ENCODE measurements around the gene LRFN2. TPM values are rescaled to one million over a fixed set of nuclear protein-coding genes. Genes with fewer than 3 reads are reported as not detected.

LRFN2 gene
- polyA plus RNA-seq, 1 donor, result 0.11 TPM

DNA sequence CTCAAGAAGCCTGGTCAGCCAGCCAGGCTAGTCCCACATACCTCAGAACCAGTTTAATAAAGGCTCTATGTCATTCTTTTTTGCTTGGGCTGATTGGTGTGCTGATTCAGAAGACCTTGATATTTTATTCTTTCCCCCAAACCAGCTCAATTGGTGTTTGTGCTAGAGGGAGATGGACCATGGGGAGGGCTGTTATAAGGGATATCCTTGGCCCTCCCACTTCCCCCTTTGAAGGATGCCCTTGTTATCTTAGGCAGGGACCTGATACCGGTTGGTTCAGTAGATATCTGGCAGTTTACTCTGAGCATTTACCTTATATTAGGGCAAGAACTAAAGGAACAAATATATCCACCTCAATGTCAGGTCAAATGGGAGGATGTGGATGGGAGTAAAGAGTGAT, 207.4 kb downstream of the LRFN2 start:
- DNase-seq (ENCODE audit: low read depth), result no peak

DNA sequence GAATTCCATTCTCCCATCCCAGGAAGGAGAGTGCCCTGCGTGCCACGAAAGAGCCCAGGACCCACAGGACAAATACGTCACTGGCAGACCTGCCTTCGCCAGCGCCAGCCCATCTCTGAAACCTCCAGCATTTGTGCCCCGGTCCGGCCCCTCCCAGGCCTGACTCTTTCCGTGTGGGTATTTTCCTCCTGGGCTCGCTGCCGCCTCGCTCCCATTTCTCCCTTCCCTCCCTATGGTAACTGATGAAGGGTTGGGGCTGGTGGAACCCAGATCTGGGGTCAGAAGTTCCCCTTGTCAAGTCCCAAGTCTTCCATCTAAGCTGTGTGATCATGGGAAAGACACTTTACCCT, 208.5 kb downstream of the LRFN2 start:
- DNase-seq (ENCODE audit: low read depth), result no peak

DNA sequence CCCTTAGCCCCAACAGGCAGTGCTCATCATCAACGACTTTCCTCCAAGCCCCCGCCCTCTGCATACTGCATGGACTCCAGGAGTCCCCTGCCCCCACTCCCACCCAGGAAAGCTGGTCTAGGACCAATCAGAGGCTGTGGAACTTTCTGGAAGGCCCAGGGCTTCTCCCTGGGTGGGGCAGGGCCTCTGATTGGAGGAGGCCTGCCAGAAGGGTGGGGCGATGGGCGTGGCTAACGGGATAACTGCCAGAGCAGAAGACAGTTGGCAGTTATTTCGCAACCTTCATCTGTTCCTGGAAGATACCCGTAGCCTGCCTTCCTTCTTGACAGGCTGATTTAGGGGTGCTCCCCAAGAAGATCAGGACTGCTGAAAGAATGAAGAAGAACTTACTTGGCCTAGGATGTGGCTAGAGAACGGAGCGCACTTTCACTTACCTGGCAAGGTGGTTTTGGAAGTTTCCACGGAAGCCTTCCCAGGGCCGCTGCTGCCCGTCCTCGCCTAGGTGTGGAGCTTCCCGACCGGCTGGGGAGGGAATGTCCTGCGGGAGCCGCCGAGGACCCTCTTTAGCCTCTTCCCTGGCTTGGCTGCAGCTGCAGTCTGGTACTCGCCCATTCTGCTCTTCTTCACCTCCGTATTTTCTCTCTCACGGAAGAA, 209.0 kb downstream of the LRFN2 start:
- no peak for DNase-seq (ENCODE audit: low read depth)

DNA sequence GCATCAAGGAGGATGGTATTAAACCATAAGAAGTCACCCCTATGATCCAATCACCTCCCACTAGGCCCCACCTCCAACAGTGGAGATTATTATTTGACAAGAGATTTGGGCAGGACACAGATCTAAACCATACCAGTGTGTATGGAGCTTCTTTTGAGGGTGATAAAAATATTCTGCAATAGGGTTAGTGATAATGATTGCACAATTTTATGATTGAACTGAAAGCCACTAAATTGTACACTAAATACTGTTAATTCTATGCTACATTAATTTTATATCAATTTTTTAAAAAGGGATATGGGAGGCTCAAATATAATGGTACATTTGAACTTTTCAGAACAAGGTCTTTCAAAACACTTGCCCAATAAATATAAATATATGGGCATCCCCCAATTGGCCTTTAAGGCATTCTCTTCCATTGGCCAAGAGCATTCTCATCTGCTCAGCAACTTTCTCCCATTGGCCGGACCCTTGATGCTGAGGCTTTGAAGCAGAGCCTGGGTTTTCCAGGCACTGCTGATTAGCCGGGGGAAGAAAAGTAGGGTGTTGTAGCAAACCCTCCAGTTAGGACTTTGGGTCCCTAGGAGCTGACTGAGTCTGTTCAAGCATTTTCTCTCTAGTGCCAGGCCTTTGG, 209.9 kb downstream of the LRFN2 start:
- DNase-seq (ENCODE audit: low read depth), result no peak

DNA sequence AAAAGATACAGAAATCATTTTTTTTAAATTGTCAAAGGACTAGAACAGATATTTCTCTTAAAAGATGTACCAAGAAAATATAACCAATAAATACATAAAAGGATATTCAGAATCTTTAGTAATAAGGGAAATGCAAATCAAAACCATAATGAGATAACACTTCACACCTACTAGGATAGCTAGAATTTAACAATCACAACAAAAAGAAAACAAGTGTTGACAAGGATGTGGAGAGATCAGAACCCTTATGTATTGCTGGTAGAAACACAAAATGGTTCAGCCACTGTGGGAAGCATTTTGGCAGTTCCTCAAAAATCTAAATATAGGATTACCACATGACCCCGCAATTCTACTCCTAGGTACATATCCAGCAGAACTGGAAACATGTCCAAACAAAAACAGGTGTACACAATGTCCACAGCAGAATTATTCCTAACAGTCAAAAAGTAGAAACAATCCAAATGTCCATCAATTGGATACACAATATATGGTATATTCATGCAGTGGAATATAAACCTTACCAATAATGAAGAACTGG, 211.0 kb downstream of the LRFN2 start:
- no peak for DNase-seq (ENCODE audit: low read depth)

DNA sequence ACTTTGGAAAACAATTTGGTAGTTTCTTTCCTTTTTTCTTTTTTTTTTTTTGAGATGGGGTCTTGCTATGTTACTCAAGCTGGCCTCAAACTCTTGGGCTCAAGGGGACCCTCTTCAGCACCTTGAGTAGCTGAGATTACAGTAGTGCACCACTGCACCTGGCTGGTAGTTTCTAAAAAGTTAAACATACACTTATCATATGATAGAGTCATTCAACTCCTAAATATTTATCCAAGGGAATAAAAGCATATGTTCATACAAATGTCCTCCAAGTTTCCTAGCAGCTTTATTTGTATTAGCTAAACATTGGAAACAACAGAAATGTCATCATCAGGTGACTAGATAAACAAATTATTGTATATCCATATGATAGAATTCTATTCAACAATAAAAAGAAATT, 213.9 kb downstream of the LRFN2 start:
- DNase-seq (ENCODE audit: low read depth), result no peak

DNA sequence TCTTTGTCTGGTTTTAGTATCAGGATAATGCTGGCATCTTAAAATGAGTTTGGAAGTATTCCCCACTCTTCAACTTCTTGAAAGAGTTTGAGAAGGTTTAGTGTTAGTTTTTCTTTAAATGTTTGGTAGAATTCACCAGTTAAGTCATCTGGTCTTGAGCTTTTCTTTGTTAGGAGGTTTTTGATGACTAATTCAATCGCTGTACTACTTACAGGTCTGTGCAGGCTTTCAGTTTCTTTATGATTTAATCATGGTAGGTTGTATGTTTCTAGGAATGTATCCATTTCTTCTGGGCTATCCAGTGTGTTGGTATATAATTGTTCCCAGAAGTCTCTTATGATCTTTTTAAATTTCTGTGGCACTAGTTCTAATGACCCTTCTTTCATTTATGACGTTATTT, 215.5 kb downstream of the LRFN2 start:
- DNase-seq (ENCODE audit: low read depth), result no peak

DNA sequence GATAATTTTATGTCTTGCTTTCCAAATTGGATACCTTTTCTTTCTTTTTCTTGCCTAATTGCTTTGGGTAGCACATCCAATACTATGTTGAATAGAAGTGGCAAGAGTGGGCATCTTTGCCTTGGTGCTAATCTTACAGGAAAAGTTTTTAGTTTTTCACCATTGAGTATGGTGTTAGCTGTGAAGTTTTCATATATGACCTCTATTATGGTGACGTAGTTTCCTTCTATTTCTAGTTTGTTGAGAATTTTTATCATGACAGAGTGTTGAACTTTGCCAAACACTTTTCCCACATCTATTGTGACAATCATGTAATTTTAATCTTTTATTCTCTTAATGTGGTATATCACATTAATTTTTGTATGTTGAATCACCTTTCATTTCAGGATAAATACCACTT, 216.1 kb downstream of the LRFN2 start:
- DNase-seq (ENCODE audit: low read depth), result no peak

DNA sequence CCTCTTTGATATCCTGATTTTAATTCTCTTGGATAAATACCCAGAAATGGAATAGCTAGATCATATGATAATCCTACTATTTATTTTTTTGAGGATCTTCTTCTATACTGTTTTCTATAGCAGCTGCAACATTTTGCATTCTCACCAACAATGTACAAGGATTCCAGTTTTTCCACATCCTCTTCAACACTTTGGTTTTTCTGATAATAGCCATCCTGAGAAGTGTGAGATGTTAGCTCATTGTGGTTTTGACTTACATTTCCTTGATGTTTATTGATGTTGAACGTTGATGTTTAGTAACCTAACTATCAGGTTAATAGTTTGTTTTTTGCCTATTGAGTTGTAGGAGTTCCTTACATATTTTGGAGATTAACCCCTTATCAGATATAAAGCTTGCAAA, 217.3 kb downstream of the LRFN2 start:
- no peak for DNase-seq (ENCODE audit: low read depth)

DNA sequence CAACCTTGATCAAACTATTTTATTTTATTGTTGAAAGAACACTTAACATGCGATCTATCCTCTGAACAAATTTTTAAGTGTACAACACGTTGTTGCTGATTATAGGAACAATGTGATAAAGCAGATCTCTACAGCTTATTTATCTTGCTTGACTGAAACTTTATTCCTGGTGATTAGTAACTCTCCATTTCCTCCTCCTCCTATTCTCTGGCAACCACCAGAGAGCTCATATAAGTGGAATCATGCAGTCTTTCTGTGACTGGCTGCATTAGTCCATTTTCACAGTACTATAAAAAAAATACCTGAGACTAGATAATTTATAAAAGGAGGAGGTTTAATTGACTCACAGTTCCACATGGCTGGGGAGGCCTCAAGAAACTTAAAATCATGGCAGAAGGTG, 218.1 kb downstream of the LRFN2 start:
- no peak for DNase-seq (ENCODE audit: low read depth)

DNA sequence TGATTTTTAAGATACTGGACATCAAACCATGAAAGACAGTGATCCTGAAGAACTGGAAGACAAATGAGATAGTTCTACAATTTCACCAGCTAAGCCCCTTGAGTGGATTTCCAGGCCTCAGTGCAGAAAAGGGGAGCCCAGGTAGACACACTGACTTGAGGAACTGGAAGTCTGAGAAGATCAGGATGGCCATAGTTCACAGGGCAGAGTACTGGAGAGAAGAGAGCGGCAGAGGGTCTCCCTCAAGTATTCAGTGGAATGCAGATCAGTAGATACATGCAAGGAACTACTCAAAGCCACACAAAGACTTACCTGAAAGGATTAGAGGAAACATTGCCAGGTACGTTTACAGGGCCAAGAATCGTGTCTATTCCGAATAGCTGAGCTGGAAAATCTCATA, 224.3 kb downstream of the LRFN2 start:
- no peak for DNase-seq (ENCODE audit: low read depth)

DNA sequence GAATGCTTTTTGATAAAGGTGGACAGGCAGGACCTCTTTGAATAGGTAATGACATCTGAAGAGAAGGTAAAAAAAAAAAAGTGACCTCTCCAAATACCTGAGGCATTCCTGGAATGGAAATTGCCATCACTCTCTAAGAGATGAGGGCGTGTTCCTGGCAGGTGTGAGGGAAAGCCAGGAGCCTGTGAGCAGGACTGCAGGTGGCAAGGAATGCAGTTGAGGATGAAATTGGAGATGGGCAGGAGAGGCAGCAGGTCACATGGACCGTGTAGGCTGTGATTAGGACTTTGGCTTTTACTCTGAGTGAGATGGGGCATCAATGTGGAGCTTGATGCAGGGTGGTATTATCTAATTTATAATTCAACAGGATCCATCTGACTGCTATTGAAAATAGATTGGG, 227.4 kb downstream of the LRFN2 start:
- DNase-seq (ENCODE audit: low read depth), result no peak

DNA sequence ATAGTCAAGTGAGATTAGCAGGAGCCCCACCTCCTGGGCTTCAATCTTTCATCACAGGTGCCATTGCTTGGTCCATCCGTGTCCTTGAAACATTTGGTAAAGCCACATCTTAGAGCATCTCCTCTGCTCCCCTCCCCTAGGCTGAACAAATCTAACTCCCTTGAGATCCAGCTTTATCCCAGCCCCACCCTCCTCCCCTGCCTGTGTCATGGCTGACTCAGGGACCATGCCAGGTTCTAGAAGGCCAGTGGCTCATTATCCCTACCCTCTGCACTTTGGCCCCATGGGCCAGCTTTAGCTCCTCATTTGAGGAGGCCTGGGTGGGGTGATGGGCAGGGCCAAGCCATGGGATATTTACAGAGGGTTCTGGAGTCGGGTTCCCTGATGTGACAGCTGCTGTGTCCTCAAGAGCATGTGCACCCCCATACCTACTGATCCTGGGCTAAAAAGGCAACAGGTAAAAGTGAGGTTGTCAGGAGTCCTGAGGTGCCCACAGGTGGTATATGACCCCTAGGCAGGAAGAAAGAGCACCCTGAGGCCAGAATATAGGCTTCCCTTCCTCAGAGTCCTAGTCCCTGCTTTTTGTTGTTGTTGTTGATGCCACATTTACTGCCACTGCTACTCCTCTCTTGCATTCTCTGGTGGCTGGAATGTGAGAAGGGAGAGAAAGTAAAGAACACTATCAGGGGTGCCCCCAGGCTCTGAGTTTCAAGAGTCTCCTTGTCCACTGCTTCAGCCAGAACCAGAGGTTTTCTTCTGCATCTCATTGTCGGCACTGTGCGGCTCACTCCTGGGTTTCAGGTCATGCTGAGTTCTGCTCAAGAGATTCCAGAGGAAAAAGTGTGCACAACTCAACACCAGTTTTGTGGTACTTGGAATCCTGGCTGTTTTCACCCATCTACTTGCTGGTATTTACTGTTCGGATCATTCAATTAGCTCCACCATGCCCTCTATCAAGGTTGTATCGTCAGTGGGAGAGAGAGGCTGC, 228.4 kb downstream of the LRFN2 start:
- no peak for DNase-seq (ENCODE audit: low read depth)

DNA sequence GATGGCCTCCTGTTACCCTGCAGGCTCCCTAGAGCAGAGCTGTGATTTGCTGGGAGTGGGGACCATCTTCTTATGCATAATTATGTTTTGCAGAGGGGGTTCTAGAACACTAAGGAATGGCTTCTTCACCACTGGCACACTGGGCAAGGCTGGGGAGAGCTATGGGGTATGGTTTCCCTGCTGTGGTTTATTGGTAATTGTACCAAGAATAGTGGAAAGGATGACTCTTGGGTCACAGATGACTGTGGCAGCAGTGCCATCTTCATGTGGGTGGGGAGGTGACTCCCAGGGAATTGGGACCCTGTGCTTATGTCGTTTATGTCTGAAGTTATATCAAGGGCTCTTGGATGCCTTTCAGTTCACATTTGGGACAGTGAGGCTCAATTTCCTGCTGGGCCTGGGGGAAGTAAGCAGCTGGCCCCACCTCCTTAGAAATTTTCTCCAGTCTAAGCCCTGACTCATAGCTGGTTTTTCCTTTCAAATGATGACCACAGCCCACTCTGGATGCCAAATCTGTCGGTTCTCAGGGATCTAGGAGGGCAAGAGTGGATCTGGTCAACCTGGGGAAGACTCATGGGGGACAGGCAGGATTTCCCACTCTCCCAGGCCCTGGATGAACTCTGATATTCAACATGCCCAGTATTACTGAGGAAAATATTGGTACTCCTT, 230.8 kb downstream of the LRFN2 start:
- no peak for DNase-seq (ENCODE audit: low read depth)

DNA sequence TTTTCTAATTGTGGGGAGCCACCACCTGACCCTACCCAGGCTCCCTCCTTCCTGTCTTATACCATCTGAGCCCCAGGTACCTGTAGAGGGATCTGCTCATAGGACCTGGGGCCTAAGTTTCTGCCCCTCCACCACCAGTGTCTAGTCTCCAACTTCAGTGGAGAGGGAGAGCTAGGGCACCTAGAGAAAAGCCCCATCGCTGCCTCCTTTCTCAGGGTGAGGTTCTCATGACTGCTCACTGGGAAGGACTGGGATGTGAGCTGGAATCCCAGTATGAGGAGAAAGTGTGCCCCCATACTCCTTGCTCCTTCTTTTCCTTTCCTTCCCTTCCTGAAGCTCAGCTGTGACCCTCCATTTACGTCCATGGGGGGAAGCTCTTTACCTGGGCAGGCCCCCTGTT, 231.6 kb downstream of the LRFN2 start:
- DNase-seq (ENCODE audit: low read depth), result no peak

DNA sequence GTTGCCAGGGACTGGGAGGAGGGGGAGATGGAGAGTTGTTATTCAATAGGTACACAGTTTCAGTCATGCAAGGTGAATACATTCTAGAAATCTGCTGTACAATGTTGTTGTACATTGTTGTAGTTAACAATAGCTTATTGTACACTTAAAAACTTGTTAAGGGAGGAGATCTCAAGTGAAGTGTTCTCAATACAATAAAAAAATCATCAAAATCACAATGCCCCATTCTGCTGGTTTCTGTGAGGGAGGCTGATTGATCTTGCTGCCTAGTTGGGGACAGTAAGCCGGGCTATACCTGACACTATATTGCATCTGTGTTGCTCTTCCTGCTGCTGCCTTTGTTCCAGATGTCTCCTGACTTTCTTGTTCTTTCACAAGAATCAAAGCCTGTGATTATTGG, 232.1 kb downstream of the LRFN2 start:
- DNase-seq (ENCODE audit: low read depth), result no peak

DNA sequence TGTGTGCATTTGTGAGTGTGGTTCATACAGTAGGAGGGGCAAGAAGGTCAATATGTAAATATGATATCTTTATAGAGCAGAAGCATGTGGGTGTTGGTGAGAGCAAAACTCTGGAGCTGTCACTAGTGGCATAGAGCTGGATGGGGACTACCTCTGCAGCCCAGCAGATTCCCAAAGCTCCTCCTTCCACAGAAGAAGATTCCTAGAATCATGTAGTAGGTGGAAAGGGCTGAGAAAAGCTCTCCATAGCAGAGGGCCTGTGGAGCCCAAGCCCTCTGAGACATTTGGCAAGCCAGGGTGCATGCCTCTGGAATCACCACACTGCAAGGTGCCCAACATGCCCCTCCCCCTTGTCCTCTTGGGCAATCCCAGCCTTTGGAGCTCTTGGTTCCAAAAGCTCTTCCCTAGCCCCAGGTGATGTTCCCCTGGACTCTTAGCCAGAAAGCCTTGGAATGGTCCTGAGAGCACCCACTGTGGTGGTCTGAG, 233.2 kb downstream of the LRFN2 start:
- no peak for DNase-seq (ENCODE audit: low read depth)

DNA sequence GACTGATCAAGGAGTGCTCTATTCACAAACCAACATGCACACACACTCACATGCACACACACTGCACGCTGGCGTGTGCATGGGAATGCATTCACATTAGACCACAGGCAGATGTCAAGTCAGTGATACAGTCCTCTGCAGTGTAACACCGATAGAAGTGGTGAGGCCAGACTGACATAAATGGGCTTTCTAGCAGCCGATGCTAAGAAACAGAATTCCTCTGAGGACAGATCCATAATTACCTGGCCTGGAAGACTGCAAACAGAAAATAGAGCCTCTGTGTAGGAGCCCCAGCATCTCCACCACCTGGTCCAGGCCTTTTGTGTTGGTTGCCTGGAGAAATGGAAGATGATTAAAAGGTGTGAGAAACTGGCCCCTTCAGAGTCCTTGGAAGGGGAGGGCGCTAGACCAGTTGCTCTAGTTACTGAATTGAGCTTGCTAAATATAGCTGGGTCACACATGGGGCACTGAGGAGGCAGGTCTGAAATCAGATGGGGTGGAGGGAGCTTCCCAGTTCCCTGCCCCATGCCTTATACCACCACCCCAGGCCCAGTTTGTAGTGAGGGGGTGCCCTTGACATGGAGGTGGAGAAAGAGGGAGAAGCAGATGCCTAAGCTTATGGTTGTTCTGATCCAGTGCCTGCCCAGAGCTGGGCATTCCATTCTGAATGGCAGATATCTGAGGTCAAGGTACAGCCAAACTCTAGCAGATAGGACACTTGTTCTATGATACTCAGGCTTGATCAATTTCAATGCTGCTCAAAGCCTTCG, 233.8 kb downstream of the LRFN2 start:
- DNase-seq (ENCODE audit: low read depth), result no peak

DNA sequence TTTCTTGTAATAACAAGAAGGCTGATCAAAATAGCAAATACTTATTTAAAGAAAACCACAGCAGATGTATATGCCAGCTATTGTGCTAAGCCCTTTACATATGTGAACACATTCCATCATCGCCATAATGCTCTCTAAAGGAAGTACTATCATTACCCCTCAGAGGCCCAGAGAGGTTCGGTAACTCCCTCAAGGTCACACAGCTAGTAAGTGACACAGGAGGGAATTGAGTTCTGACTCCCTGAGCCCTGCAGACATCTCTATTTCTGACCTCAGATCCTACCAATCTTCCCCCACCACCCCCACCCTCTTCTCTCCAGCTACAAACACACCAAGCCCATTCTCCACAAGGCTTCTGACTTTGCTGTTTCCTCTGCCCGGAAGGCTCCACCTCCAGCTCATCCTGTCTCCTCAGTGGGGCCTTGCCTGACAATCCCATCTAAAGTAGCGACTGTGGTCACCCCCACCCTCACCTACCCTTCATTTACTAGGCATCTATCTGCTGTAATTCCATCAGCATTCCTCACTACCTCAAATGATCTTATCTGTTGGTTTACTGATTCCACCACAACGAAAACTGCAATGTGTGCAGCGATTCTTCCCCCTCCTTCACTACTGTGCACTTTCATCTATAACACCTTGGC, 234.5 kb downstream of the LRFN2 start:
- DNase-seq (ENCODE audit: low read depth), result no peak

DNA sequence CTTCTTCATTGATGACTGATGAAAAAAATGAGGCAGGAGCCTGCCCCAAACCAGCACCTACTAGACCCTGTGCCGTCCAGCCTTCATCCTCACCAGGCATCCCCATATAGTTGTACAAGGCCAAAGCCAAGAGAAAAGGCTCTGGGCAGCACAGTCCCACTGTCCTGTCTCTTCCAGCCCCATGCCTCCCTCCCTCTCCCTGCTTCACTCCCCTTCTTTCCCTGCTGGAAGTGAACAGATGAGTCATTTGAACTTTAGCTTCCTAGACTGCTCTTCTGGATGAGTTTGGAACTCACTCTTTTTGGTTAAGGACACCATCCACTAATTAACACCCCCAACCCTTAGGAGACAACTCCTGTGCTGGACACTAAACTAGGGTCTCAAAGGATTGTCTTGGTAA, 235.2 kb downstream of the LRFN2 start:
- DNase-seq (ENCODE audit: low read depth), result no peak

All from forelimb muscle (tissue), 1 donor.